GM19467 (cell line): ENCODE data around the gene TENT5C.
A peak's percentile ranks its signal among the peaks of the same experiment; 100 is the strongest.

Source experiments
- ATAC-seq: cut with Tn5 transposase; IDR thresholded peaks from one replicate; pipeline ENCODE4 v1.9.1; 2021; ENCODE audit warnings: mild to moderate bottlenecking, moderate library complexity; ENCODE audit not compliant: unreplicated experiment

Gene TENT5C

GRCh38 chr1:117572546-117572945 lies 33.3 kb upstream of the TENT5C start:
- peak; percentile 64 for ATAC-seq

- ATAC-seq = no peak
Measured at GRCh38 chr1:117573386-117574023, 32.3 kb upstream of the TENT5C start.

GRCh38 chr1:117574161-117574835 lies 31.6 kb upstream of the TENT5C start:
- no peak for ATAC-seq

- ATAC-seq = no peak
Measured at GRCh38 chr1:117575586-117576225, 30.1 kb upstream of the TENT5C start.

GRCh38 chr1:117576236-117576635 lies 29.6 kb upstream of the TENT5C start:
- no peak for ATAC-seq

- ATAC-seq = no peak
Measured at GRCh38 chr1:117577191-117577885, 28.5 kb upstream of the TENT5C start.

GRCh38 chr1:117578466-117578865 lies 27.4 kb upstream of the TENT5C start:
- no peak for ATAC-seq

- no peak for ATAC-seq
Measured at GRCh38 chr1:117579221-117579906, 26.5 kb upstream of the TENT5C start.

GRCh38 chr1:117580436-117580835 lies 25.4 kb upstream of the TENT5C start:
- ATAC-seq = no peak

GRCh38 chr1:117580882-117581281 lies 25.0 kb upstream of the TENT5C start:
- ATAC-seq = no peak

GRCh38 chr1:117581391-117581943 lies 24.4 kb upstream of the TENT5C start:
- ATAC-seq = no peak

- ATAC-seq = no peak
Measured at GRCh38 chr1:117582451-117582850, 23.4 kb upstream of the TENT5C start.

- no peak for ATAC-seq
Measured at GRCh38 chr1:117583247-117583646, 22.6 kb upstream of the TENT5C start.

- no peak for ATAC-seq
Measured at GRCh38 chr1:117584181-117584580, 21.7 kb upstream of the TENT5C start.

- ATAC-seq = no peak
Measured at GRCh38 chr1:117585086-117585485, 20.8 kb upstream of the TENT5C start.

GRCh38 chr1:117586337-117586736 lies 19.5 kb upstream of the TENT5C start:
- ATAC-seq = no peak

- no peak for ATAC-seq
Measured at GRCh38 chr1:117586747-117587498, 18.9 kb upstream of the TENT5C start.

GRCh38 chr1:117587499-117588356 lies 18.1 kb upstream of the TENT5C start:
- ATAC-seq = no peak

GRCh38 chr1:117589544-117589943 lies 16.3 kb upstream of the TENT5C start:
- no peak for ATAC-seq
